Globus pallidus (tissue), 1 donor: Measurements from ENCODE around the gene PLK5.
"Not testable (repeated sequence)": the region's sequence is repeated elsewhere in the genome, so short reads cannot be mapped to it uniquely, and the experiment has no call there.

ENCODE experiments used
- DNase-seq: peaks from one replicate; pipeline ENCODE4 v3.0.0-alpha.2; 2015; ENCODE audit warnings: low spot score

PLK5 gene

GRCh38 chr19:1525343-1525742 is 1.5 kb downstream of the PLK5 start:
- DNase-seq = no peak

DNA sequence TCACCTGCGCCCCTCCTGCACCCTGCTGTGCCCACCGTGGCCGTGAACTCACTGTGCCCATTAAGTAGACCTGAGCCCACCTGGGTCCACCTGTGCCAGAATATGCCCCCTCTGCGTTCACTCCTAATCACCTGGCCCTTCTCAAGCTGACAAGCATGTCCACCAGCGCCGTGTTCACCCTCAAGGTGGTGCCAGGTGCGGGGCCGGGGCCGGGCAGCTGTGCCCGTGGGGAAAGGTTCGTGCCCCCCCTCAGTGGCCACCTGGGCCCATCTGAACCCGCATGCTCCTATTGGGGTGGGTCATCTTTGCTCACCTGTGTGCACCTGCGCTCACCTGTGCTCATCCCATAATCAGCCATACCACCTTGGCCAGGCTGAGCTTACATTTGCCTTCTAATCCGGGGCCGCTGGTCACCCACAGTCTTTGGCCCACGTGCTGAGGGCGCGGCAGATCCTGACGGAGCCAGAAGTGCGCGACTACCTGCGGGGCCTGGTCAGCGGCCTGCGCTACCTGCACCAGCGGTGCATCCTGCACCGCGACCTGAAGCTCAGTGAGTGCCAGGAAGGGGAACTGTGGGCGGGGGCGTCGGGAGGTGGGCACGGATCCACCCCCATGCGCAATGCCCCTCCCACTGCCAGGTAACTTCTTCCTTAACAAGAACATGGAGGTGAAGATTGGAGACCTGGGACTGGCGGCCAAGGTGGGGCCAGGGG is 2.3 kb downstream of the PLK5 start:
- DNase-seq = no peak

GRCh38 chr19:1526979-1527649 is 3.2 kb downstream of the PLK5 start:
- DNase-seq = no peak

GRCh38 chr19:1527650-1528309 is 3.9 kb downstream of the PLK5 start:
- DNase-seq = no peak

- no peak for DNase-seq
Observed at GRCh38 chr19:1528596-1529429, 4.9 kb downstream of the PLK5 start.

- DNase-seq = no peak
Observed at GRCh38 chr19:1529430-1529816, 5.5 kb downstream of the PLK5 start.

DNA sequence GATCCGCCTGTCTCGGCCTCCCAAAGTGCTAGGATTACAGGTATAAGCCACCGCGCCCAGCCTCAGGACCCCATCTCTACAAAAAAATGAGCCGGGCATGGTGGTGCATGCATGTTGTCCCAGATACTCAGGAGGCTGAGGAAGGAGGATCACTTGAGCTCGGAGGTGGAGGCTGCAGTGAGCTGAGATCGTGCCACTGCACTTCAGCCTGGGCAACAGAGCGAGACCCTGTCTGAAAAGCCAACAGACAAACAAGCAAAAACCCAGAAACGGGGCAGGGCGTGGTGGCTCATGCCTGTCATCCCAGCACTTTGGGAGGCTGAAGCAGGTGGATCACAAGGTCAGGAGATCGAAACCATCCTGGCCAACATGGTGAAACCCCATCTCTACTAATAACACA is 7.0 kb downstream of the PLK5 start:
- DNase-seq = not testable (repeated sequence)

GRCh38 chr19:1531587-1531986 is 7.7 kb downstream of the PLK5 start:
- DNase-seq = no peak

GRCh38 chr19:1532003-1532402 is 8.1 kb downstream of the PLK5 start:
- no peak for DNase-seq

DNA sequence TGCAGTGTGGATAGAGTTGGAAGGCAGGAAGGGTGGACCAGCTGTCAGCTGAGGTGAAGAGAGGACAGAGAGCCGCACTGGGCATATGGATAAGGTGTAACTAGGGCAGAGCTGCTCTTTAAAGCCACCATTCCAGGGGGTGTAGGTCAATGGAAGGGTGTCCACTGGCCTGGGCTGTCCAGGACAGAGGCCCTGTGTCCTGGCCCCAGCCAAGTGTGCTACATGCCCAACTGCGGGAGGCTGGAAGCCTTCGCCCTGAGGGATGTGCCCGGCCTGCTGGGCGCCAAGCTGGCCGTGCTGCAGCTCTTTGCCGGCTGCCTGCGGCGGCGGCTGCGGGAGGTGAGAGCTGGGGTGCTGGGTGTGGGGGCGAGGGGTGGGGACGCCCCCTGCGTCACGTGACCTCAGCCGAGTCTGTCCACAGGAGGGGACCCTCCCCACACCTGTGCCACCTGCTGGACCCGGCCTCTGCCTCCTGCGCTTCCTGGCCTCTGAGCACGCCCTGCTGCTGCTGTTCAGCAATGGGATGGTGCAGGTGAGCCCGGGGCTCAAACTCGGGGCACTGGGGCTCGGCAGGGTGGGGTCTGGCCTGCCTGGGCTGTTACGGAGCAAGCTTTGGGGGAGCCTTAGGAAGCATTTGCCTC is 9.8 kb downstream of the PLK5 start:
- DNase-seq = no peak

- no peak for DNase-seq
Observed at GRCh38 chr19:1534972-1535371, 11.1 kb downstream of the PLK5 start.

DNA sequence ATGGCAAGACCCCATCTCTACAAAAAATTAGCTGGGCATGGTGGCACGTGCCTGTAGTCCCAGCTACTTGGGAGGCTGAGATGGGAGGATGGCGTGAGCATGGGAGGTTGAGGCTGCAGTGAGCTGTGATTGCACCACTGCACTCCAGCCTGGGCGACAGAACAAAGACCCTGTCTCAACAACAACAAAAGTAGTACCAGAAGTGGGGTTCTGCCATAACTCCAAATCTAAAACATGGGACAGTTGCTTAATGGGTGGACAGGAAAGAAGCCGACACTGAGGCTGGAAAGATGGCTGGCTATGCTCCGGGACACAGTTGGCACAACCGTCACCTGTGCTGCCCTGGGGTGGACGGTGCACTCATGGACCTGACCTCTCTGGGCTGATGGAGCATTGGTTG is 11.8 kb downstream of the PLK5 start:
- DNase-seq = not testable (repeated sequence)

GRCh38 chr19:1538978-1539377 is 15.1 kb downstream of the PLK5 start:
- DNase-seq = no peak

DNA sequence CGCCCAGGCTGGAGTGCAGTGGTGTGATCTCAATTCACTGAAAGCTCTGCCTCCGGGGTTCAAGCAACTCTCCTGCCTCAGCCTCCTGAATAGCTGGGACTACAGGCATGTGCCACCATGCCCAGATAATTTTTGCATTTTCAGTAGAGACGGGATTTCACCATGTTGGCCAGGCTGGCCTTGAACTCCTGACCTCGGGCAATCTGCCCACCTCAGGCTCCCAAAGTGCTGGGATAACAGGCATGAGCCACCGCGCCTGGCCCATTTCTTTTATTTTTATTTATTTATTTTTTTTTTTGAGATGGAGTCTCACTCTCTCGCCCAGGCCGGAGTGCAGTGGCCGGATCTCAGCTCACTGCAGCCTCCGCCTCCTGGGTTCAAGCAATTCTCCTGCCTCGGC is 15.9 kb downstream of the PLK5 start:
- DNase-seq = not testable (repeated sequence)

GRCh38 chr19:1540365-1540925 is 16.6 kb downstream of the PLK5 start:
- no peak for DNase-seq

DNA sequence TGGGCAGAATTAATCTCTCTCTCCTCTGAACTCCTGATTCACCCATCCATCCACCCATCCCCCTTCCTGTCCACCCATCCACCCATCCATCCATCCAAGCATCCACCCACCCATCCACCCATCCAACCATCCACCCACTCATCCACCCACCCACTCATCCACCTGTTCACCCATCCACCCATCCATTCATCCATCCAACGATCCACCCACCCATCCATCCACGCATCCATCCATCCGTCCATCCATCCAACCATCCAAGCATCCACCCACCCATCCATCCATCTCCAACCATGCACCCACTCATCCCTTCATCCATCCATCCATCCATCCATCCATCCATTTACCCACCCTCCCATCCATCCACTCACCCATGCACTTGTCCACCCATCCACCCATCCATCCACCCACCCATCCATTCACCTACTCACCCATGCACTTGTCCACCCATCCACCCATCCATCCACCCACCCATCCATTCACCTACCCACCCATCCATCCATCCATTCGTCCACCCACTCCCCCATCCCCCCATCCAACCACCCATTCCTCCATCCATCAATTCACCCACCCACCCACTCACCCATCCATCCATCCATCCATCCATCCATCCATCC is 25.6 kb downstream of the PLK5 start:
- DNase-seq = no peak

DNA sequence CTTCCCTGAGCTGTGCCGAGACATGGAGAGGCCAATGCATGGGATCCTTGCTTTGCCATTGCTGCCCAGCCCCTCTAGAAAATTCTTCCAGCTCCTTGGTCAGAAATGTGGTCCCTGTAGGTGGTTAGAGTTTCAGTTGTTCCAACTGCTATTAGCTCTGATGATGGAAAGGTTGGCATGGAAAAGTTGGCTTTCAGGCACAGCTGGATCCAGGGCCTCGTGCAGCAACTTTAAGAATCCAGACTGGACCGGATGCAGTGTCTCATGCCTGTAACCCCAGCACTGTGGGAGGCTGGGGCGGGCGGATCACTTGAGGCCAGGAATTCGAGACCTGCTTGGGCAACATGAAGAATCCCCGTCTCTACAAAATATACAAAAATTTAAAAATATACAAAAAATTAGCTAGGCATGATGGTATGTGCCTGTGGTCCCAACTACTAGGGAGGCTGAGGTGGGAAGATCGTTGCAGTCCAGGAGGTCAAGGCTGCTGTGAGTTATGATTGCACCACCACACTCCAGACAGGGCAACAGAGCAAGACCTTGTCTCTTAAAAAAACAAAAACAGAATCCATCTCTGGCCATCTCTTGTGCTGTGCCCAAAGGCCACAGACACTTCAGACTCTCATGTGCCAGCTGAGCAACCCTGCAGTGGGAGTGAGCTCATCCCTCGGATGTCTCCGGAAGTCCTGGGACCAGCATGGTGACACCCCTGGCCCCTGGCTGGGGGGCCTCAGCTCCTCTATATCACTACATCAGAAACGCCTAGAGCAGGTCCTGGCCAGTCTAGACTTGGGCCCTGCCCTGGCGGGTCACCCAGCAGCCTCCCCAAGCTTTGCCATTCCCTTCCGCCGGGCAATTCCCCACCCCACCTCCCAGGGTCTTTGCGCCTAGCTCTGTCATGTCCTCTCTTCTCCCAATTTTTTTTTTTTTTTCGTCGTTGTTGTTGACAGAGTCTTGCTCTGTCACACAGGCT is 27.5 kb downstream of the PLK5 start:
- no peak for DNase-seq

DNA sequence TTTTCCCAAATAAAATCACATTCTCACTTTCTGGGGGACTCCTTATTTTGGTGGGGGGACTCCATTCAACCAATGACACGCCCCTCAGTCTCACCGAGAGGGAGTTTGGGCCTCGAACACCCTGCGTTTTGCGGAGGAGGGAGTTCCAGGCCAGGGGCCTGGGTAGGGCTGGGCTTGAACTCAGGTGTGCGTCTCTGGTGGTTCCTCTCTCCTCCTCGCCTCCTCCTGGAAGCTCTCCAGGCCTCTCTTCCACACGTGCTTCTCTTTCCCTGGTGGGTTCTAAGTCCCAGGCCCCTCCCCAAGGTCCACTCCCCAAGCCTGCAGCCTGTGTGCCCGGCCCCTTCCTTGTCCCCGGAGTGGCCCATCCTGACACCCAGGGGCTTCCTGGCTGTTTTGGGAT is 29.5 kb downstream of the PLK5 start:
- DNase-seq = no peak

DNA sequence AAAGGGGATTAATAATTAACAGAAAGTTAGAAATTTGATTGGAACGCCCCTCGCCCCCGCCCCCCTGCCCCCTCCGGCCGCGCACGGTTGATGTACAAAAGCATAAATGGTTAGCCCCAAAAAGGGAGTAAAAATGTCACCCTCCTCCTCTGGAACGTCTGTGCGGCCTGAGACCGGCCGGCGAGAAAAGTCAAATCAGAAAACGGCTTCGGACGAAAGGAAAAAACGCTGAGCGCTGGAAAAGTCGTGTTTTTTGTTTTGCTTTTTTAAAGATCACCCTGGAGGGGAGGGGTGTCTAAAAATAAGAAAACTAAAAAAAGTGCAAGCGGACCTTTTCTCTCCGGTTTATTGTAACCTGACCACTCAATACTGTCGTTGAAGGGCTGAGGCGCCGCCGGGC is 31.1 kb downstream of the PLK5 start:
- no peak for DNase-seq
